Activated T-cell treated with anti-CD3 and anti-CD28 coated beads, Interleukin-2, amount 50 U/mL, for 24 hours (primary cell): ENCODE measurements around the gene GRAMD2B.
"Not testable (repeated sequence)": the region's sequence is repeated elsewhere in the genome, so short reads cannot be mapped to it uniquely, and the experiment has no call there.

Experiments
- DNase-seq: peaks from one replicate; pipeline ENCODE4 v3.0.0-alpha.2; 2020
- H3K27ac Mint-ChIP-seq: 2 replicates; pipeline ENCODE4 v1.8.0; 2020; ENCODE audit warnings: mild to moderate bottlenecking, mixed read lengths
- H3K27me3 Mint-ChIP-seq: 2 replicates; pipeline ENCODE4 v1.8.0; 2020; ENCODE audit warnings: mixed read lengths
- H3K36me3 Mint-ChIP-seq: 2 replicates; pipeline ENCODE4 v1.8.0; 2020; ENCODE audit warnings: low read depth, mixed read lengths
- H3K4me1 Mint-ChIP-seq: 2 replicates; pipeline ENCODE4 v1.8.0; 2020; ENCODE audit warnings: low read depth, mixed read lengths
- H3K4me3 Mint-ChIP-seq: 2 replicates; pipeline ENCODE4 v1.8.0; 2020; ENCODE audit warnings: mild to moderate bottlenecking, moderate library complexity, mixed read lengths
- H3K9me3 Mint-ChIP-seq: 2 replicates; pipeline ENCODE4 v1.8.0; 2020; ENCODE audit warnings: mixed read lengths

GRAMD2B gene

GRCh38 chr5:126422994-126423788 is at the start of gene GRAMD2B:
GRAMD2B (plus strand) TSS chr5:126423409; CDS start chr5:126423607, 198 bp downstream.
- Mint-ChIP-seq H3K4me1 (peaks cover 46% of the 10 kb centered on the region), H3K9me3 (no peaks in the 10 kb centered on the region), H3K27me3 (no peaks in the 10 kb centered on the region), H3K27ac (peak within 1 kb of the TSS; percentile 95), H3K4me3 (peak within 1 kb of the TSS; percentile 89), H3K36me3 (peaks cover 15% of the 10 kb centered on the region)
- DNase-seq = peak; percentile 77

- Mint-ChIP-seq H3K27me3 (no peaks in the 10 kb centered on the region), H3K9me3 (no peaks in the 10 kb centered on the region), H3K4me3 (no peak overlapping the region), H3K36me3 (no peaks in the 10 kb centered on the region), H3K4me1 (peaks cover 17% of the 10 kb centered on the region), H3K27ac (peak overlapping the region; percentile 31)
- no peak for DNase-seq
Measured at GRCh38 chr5:126374109-126374416, 49.1 kb upstream of the GRAMD2B start.

- Mint-ChIP-seq H3K4me3 (no peak overlapping the region), H3K27me3 (no peaks in the 10 kb centered on the region), H3K9me3 (peaks cover 2% of the 10 kb centered on the region), H3K4me1 (peaks cover 17% of the 10 kb centered on the region), H3K27ac (no peak overlapping the region), H3K36me3 (no peaks in the 10 kb centered on the region)
- DNase-seq = no peak
Measured at GRCh38 chr5:126376443-126376842, 46.8 kb upstream of the GRAMD2B start.

- no peaks in the 10 kb centered on the region for H3K36me3 Mint-ChIP-seq
- no peak for DNase-seq
- H3K27me3 Mint-ChIP-seq = no peaks in the 10 kb centered on the region
- H3K9me3 Mint-ChIP-seq = peaks cover 7% of the 10 kb centered on the region
- peaks cover 17% of the 10 kb centered on the region for H3K4me1 Mint-ChIP-seq
- no peak overlapping the region for H3K4me3 Mint-ChIP-seq
- no peak overlapping the region for H3K27ac Mint-ChIP-seq
Measured at GRCh38 chr5:126377424-126377823, 45.8 kb upstream of the GRAMD2B start.

- H3K27me3 Mint-ChIP-seq, H3K36me3 Mint-ChIP-seq, H3K4me1 Mint-ChIP-seq, H3K4me3 Mint-ChIP-seq, H3K9me3 Mint-ChIP-seq, H3K27ac Mint-ChIP-seq, DNase-seq: not testable (repeated sequence)
Measured at GRCh38 chr5:126380316-126380715, 42.9 kb upstream of the GRAMD2B start.

GRCh38 chr5:126383246-126383645 is 40.0 kb upstream of the GRAMD2B start:
- no peaks in the 10 kb centered on the region for H3K27me3 Mint-ChIP-seq
- no peaks in the 10 kb centered on the region for H3K4me1 Mint-ChIP-seq
- peaks cover 7% of the 10 kb centered on the region for H3K9me3 Mint-ChIP-seq
- no peaks in the 10 kb centered on the region for H3K36me3 Mint-ChIP-seq
- H3K27ac Mint-ChIP-seq = no peak overlapping the region
- DNase-seq = no peak
- H3K4me3 Mint-ChIP-seq = no peak overlapping the region

- H3K27ac Mint-ChIP-seq = no peak overlapping the region
- H3K27me3 Mint-ChIP-seq = no peaks in the 10 kb centered on the region
- H3K4me3 Mint-ChIP-seq = no peak overlapping the region
- no peaks in the 10 kb centered on the region for H3K4me1 Mint-ChIP-seq
- peaks cover 7% of the 10 kb centered on the region for H3K9me3 Mint-ChIP-seq
- DNase-seq = no peak
- no peaks in the 10 kb centered on the region for H3K36me3 Mint-ChIP-seq
Measured at GRCh38 chr5:126383776-126384175, 39.4 kb upstream of the GRAMD2B start.

- Mint-ChIP-seq H3K27me3 (no peaks in the 10 kb centered on the region), H3K4me3 (no peak overlapping the region)
Measured at GRCh38 chr5:126384985-126385384, 38.2 kb upstream of the GRAMD2B start.

GRCh38 chr5:126385524-126386502 is 37.4 kb upstream of the GRAMD2B start:
- Mint-ChIP-seq H3K27me3 (no peaks in the 10 kb centered on the region), H3K36me3 (no peaks in the 10 kb centered on the region), H3K9me3 (peaks cover 7% of the 10 kb centered on the region), H3K27ac (no peak overlapping the region), H3K4me1 (no peaks in the 10 kb centered on the region), H3K4me3 (no peak overlapping the region)
- no peak for DNase-seq

More at GRCh38 chr5:126384985-126385384, 38.2 kb upstream of the GRAMD2B start:
- Mint-ChIP-seq H3K36me3 (no peaks in the 10 kb centered on the region), H3K9me3 (peaks cover 7% of the 10 kb centered on the region), H3K27ac (no peak overlapping the region), H3K4me1 (no peaks in the 10 kb centered on the region)
- no peak for DNase-seq

GRCh38 chr5:126389179-126389578 is 34.0 kb upstream of the GRAMD2B start:
- Mint-ChIP-seq H3K4me3 (no peak overlapping the region), H3K27ac (no peak overlapping the region), H3K9me3 (no peaks in the 10 kb centered on the region), H3K36me3 (no peaks in the 10 kb centered on the region), H3K4me1 (no peaks in the 10 kb centered on the region), H3K27me3 (no peaks in the 10 kb centered on the region)
- no peak for DNase-seq

- no peaks in the 10 kb centered on the region for H3K4me1 Mint-ChIP-seq
- no peak overlapping the region for H3K27ac Mint-ChIP-seq
- no peak for DNase-seq
- no peaks in the 10 kb centered on the region for H3K36me3 Mint-ChIP-seq
- H3K4me3 Mint-ChIP-seq = no peak overlapping the region
- H3K9me3 Mint-ChIP-seq = no peaks in the 10 kb centered on the region
- H3K27me3 Mint-ChIP-seq = no peaks in the 10 kb centered on the region
Measured at GRCh38 chr5:126390051-126390450, 33.2 kb upstream of the GRAMD2B start.

- no peaks in the 10 kb centered on the region for H3K27me3 Mint-ChIP-seq
- H3K36me3 Mint-ChIP-seq = no peaks in the 10 kb centered on the region
- DNase-seq = no peak
- H3K9me3 Mint-ChIP-seq = no peaks in the 10 kb centered on the region
- H3K4me1 Mint-ChIP-seq = no peaks in the 10 kb centered on the region
- H3K27ac Mint-ChIP-seq = no peak overlapping the region
- H3K4me3 Mint-ChIP-seq = no peak overlapping the region
Measured at GRCh38 chr5:126391386-126391785, 31.8 kb upstream of the GRAMD2B start.

GRCh38 chr5:126394211-126394788 is 28.9 kb upstream of the GRAMD2B start:
- Mint-ChIP-seq H3K36me3 (no peaks in the 10 kb centered on the region), H3K4me3 (no peak overlapping the region), H3K9me3 (peaks cover 2% of the 10 kb centered on the region), H3K4me1 (no peaks in the 10 kb centered on the region), H3K27me3 (no peaks in the 10 kb centered on the region), H3K27ac (no peak overlapping the region)
- no peak for DNase-seq

GRCh38 chr5:126395198-126395597 is 28.0 kb upstream of the GRAMD2B start:
- no peaks in the 10 kb centered on the region for H3K4me1 Mint-ChIP-seq
- no peak overlapping the region for H3K4me3 Mint-ChIP-seq
- no peak for DNase-seq
- H3K27me3 Mint-ChIP-seq = no peaks in the 10 kb centered on the region
- peaks cover 7% of the 10 kb centered on the region for H3K9me3 Mint-ChIP-seq
- H3K27ac Mint-ChIP-seq = no peak overlapping the region
- no peaks in the 10 kb centered on the region for H3K36me3 Mint-ChIP-seq
